ENCODE data around the gene SLC23A1. TPM values are rescaled to one million over a fixed set of nuclear protein-coding genes. Genes with fewer than 3 reads are reported as not detected.

SLC23A1 gene
- total RNA-seq, 4 donors from 2014 or later, result not detected

- peaks cover 0 to 87% (median 0%) of the 10 kb centered on the region in 3 donors for H3K36me3 ChIP-seq
- peak in 1 of 2 donors; percentile 89 for DNase-seq (ENCODE audit: low spot score in 2 of 2)
Measured at GRCh38 chr5:139422307-139422893, 39.3 kb upstream of the SLC23A1 start.

GRCh38 chr5:139419226-139420192 lies 36.4 kb upstream of the SLC23A1 start:
- no peaks in the 10 kb centered on the region for H3K9me3 ChIP-seq
- WGBS, 2 donors, result 78 to 81% methylated on average over 9 of the region's 9 CpGs
- H3K4me1 ChIP-seq, result peaks cover 0 to 38% (median 12%) of the 10 kb centered on the region in 4 donors
- no peak for DNase-seq (ENCODE audit: low spot score in 2 of 2)
- peaks cover 0 to 63% (median 0%) of the 10 kb centered on the region in 3 donors for H3K36me3 ChIP-seq
- H3K4me3 ChIP-seq, result no peak overlapping the region
- H3K27ac ChIP-seq, result peak overlapping the region in 2 of 4 donors; percentile 33 to 46
- TF ChIP-seq CTCF (IDR thresholded peaks at IDR 0.05) (no peak), EP300 (IDR thresholded peaks at IDR 0.05) (no peak), POLR2A (IDR thresholded peaks at IDR 0.05) (no peak)
- no peaks in the 10 kb centered on the region for H3K27me3 ChIP-seq

More at GRCh38 chr5:139422307-139422893, 39.3 kb upstream of the SLC23A1 start:
- H3K9me3 ChIP-seq, result no peaks in the 10 kb centered on the region
- 47% methylated on average over 5 of the region's 5 CpGs for WGBS, 2 donors
- H3K27ac ChIP-seq, result no peak overlapping the region
- peaks cover 0 to 14% (median 1%) of the 10 kb centered on the region in 4 donors for H3K4me1 ChIP-seq
- no peaks in the 10 kb centered on the region for H3K27me3 ChIP-seq
- no peak overlapping the region for H3K4me3 ChIP-seq
- TF ChIP-seq CTCF (IDR thresholded peaks at IDR 0.05) (peak; percentile 61 to 83 (median 71)), POLR2A (IDR thresholded peaks at IDR 0.05) (no peak), EP300 (IDR thresholded peaks at IDR 0.05) (no peak)

GRCh38 chr5:139418793-139419192 lies 35.7 kb upstream of the SLC23A1 start:
- 89 to 90% methylated on average over 1 of the region's 1 CpG for WGBS, 2 donors
- Histone ChIP-seq H3K4me3 (no peak overlapping the region), H3K27ac (peak overlapping the region in 2 of 4 donors; percentile 33 to 46), H3K36me3 (peaks cover 0 to 56% (median 0%) of the 10 kb centered on the region in 3 donors), H3K9me3 (no peaks in the 10 kb centered on the region), H3K27me3 (no peaks in the 10 kb centered on the region), H3K4me1 (peaks cover 0 to 44% (median 12%) of the 10 kb centered on the region in 4 donors)
- TF ChIP-seq CTCF (IDR thresholded peaks at IDR 0.05) (no peak), POLR2A (IDR thresholded peaks at IDR 0.05) (no peak), EP300 (IDR thresholded peaks at IDR 0.05) (no peak)
- DNase-seq (ENCODE audit: low spot score in 2 of 2), result no peak

GRCh38 chr5:139417214-139417613 lies 34.1 kb upstream of the SLC23A1 start:
- WGBS, 2 donors, result 58 to 64% methylated on average over 4 of the region's 4 CpGs
- Histone ChIP-seq H3K4me1 (peaks cover 0 to 44% (median 12%) of the 10 kb centered on the region in 4 donors), H3K27ac (peak overlapping the region in 2 of 4 donors; percentile 46 to 83), H3K4me3 (no peak overlapping the region), H3K9me3 (no peaks in the 10 kb centered on the region), H3K27me3 (no peaks in the 10 kb centered on the region), H3K36me3 (peaks cover 0 to 61% (median 0%) of the 10 kb centered on the region in 3 donors)
- no peak for DNase-seq (ENCODE audit: low spot score in 2 of 2)
- TF ChIP-seq EP300 (IDR thresholded peaks at IDR 0.05) (no peak), POLR2A (IDR thresholded peaks at IDR 0.05) (no peak), CTCF (IDR thresholded peaks at IDR 0.05) (no peak)

Measured in tibial nerve (tissue), 4 donors.